PC-3 (cell line): ENCODE data around the gene SRRT. TPM values are rescaled to one million over a fixed set of nuclear protein-coding genes. Genes with fewer than 3 reads are reported as not detected.

Experiments used
- ATAC-seq: fragments of 200-7000 bp; cut with Tn5 transposase; 2 replicates; pipeline ENCODE4 v1.9.1; 2020; ENCODE audit warnings: mild to moderate bottlenecking, moderate library complexity
- BruUV-seq: library from RNA; stranded (reverse); fragments of 400-500 nt; replicated peaks from 2 replicates; lab custom pipeline; 2021; lab: Mats Ljungman, UMichigan
- CTCF ChIA-PET: fragments of 300-600 bp; sonication (Branson Sonifier 250); formaldehyde crosslinking; loops from one replicate; lab custom pipeline; 2022; ENCODE audit warnings: antibody characterized with exemption; lab: Charles Lee
- POLR2A ChIA-PET: fragments of 300-600 bp; sonication (Branson Sonifier 250); formaldehyde crosslinking; loops from one replicate; lab custom pipeline; 2022; ENCODE audit warnings: antibody characterized with exemption; ENCODE audit not compliant: unreplicated experiment; lab: Charles Lee
- DNase-seq: peaks from one replicate; pipeline ENCODE4 v3.0.0-alpha.2; 2015
- H2AFZ ChIP-seq: fragments of 300-600 bp; sonication (generic); 2 replicates; pipeline ENCODE4 v1.6.0; 2016; ENCODE audit warnings: antibody characterized with exemption, low read length
- H3F3A ChIP-seq: fragments of 300-600 bp; sonication (generic); one replicate; pipeline ENCODE4 v1.6.0; 2017; ENCODE audit warnings: antibody characterized with exemption, low read length, control low read depth, mild to moderate bottlenecking; ENCODE audit not compliant: unreplicated experiment
- H3K27ac ChIP-seq: fragments of 300-600 bp; sonication (generic); 2 replicates; pipeline ENCODE4 v1.5.1; 2016; ENCODE audit warnings: mild to moderate bottlenecking, low read length
- H3K27me3 ChIP-seq: fragments of 300-600 bp; sonication (generic); 2 replicates; pipeline ENCODE4 v1.6.1; 2016; ENCODE audit warnings: low read length, mixed read lengths
- H3K36me3 ChIP-seq: fragments of 300-600 bp; sonication (generic); 2 replicates; pipeline ENCODE4 v1.6.1; 2016; ENCODE audit warnings: low read depth, mixed run types, low read length, mixed read lengths
- H3K4me1 ChIP-seq: fragments of 300-600 bp; sonication (generic); 2 replicates; pipeline ENCODE4 v1.5.1; 2016; ENCODE audit warnings: low read length; ENCODE audit not compliant: insufficient read depth
- H3K4me2 ChIP-seq: fragments of 300-600 bp; sonication (generic); 2 replicates; pipeline ENCODE4 v1.6.0; 2016; ENCODE audit warnings: low read length
- H3K4me3 ChIP-seq: fragments of 300-600 bp; sonication (generic); 2 replicates; pipeline ENCODE4 v1.5.1; 2016; ENCODE audit warnings: mild to moderate bottlenecking, low read length, mixed read lengths
- H3K79me2 ChIP-seq: fragments of 300-600 bp; sonication (generic); 2 replicates; pipeline ENCODE4 v1.6.1; 2017; ENCODE audit warnings: low read length, mixed read lengths
- H3K9ac ChIP-seq: fragments of 300-600 bp; sonication (generic); 2 replicates; pipeline ENCODE4 v1.6.0; 2016; ENCODE audit warnings: mild to moderate bottlenecking, low read length
- H3K9me2 ChIP-seq: fragments of 300-600 bp; sonication (generic); replicated peaks from 2 replicates; pipeline ENCODE4 v1.6.1; 2016; ENCODE audit warnings: mixed run types, low read length, mixed read lengths
- H3K9me3 ChIP-seq: fragments of 300-600 bp; sonication (generic); 2 replicates; pipeline ENCODE4 v1.6.1; 2016; ENCODE audit warnings: low read length, mixed read lengths
- H4K20me1 ChIP-seq: fragments of 300-600 bp; sonication (generic); 2 replicates; pipeline ENCODE4 v1.6.1; 2016; ENCODE audit warnings: low read length, mixed read lengths
- CTCF ChIP-seq: fragments of 300-600 bp; sonication (generic); conservative IDR thresholded peaks from 2 replicates; pipeline ENCODE4 v1.5.1; 2017; ENCODE audit warnings: antibody characterized with exemption, low read depth, mild to moderate bottlenecking, low read length
- EZH2 ChIP-seq: fragments of 300-600 bp; sonication (generic); IDR thresholded peaks from one replicate; pipeline ENCODE4 v1.6.1; 2017; ENCODE audit warnings: antibody characterized with exemption, mild to moderate bottlenecking, low read length; ENCODE audit not compliant: unreplicated experiment
- EZH2phosphoT487 ChIP-seq: fragments of 300-600 bp; sonication (generic); IDR thresholded peaks from 2 replicates; pipeline ENCODE4 v1.6.1; 2018; ENCODE audit warnings: mild to moderate bottlenecking, antibody characterized with exemption, low read length, borderline replicate concordance
- intact Hi-C: fragments of 100-400 bp; cut with micrococcal nuclease; formaldehyde crosslinking; loops from 2 replicates; pipeline ENCODE4 v1.9.0; 2023
- total RNA-seq: library from RNA; depleted of rRNA; stranded (reverse); fragments of >200 nt; gene quantifications from 2 replicates; pipeline ENCODE4 v1.2.3, GENCODE V29; 2014

SRRT gene
- total RNA-seq, 1 experiment from 2014 or later, result 177 TPM

- H3K27me3 ChIP-seq, result no peaks in the 10 kb centered on the region
- no peaks in the 10 kb centered on the region for H3F3A ChIP-seq
- H3K4me2 ChIP-seq, result no peak overlapping the region
- ATAC-seq, result no peak
- ChIA-PET POLR2A (no interaction called here), CTCF (no interaction called here)
- H4K20me1 ChIP-seq, result no peaks in the 10 kb centered on the region
- H3K9ac ChIP-seq, result no peak overlapping the region
- no peak overlapping the region for H3K4me3 ChIP-seq
- no peak overlapping the region for H2AFZ ChIP-seq
- intact Hi-C loops, result loop anchor here (10.0 kb wide), 1 partner anchor 391 kb away; the partner anchor contains the start of gene SPACDR
- H3K79me2 ChIP-seq, result peaks cover 30% of the 10 kb centered on the region
- BruUV-seq, result no TSS peak
- H3K27ac ChIP-seq, result no peak overlapping the region
- no peak for TF ChIP-seq EZH2phosphoT487
- TF ChIP-seq EZH2, result no peak
- TF ChIP-seq CTCF, result no peak
- peaks cover 12% of the 10 kb centered on the region; the same call in 1 of the 2 replicates for H3K4me1 ChIP-seq
- H3K36me3 ChIP-seq, result peaks cover 5% of the 10 kb centered on the region; the same call in 1 of the 2 replicates
- DNase-seq, result no peak
- no peaks in the 10 kb centered on the region for H3K9me3 ChIP-seq
- H3K9me2 ChIP-seq, result no peaks in the 10 kb centered on the region
Measured at GRCh38 chr7:100855515-100855914, 19.4 kb upstream of the SRRT start.

GRCh38 chr7:100856871-100857282, 18.0 kb upstream of the SRRT start:
- ATAC-seq (no peak), DNase-seq (no peak)
- Histone ChIP-seq H3K4me3 (no peak overlapping the region), H2AFZ (no peak overlapping the region), H3K36me3 (peaks cover 11% of the 10 kb centered on the region), H4K20me1 (no peaks in the 10 kb centered on the region), H3K9me3 (no peaks in the 10 kb centered on the region), H3K27me3 (no peaks in the 10 kb centered on the region), H3K79me2 (peaks cover 30% of the 10 kb centered on the region), H3F3A (no peaks in the 10 kb centered on the region), H3K4me1 (peaks cover 8% of the 10 kb centered on the region; the same call in 1 of the 2 replicates), H3K4me2 (no peak overlapping the region), H3K9ac (no peak overlapping the region), H3K9me2 (no peaks in the 10 kb centered on the region), H3K27ac (no peak overlapping the region)
- TF ChIP-seq EZH2phosphoT487 (no peak), CTCF (no peak), EZH2 (no peak)
- BruUV-seq, result no TSS peak
- POLR2A ChIA-PET, result interaction anchor here (0.6 kb wide), 1 partner anchor 164 kb away, joined by 4 read pairs; no protein-coding TSS in a partner anchor
- CTCF ChIA-PET, result no interaction called here
- intact Hi-C loops, result loop anchor here (10.0 kb wide), 1 partner anchor 392 kb away; the partner anchor contains the start of gene SPACDR

- no peaks in the 10 kb centered on the region for H3K27me3 ChIP-seq
- ATAC-seq (no peak), DNase-seq (no peak)
- no peak overlapping the region for H3K4me2 ChIP-seq
- peaks cover 6% of the 10 kb centered on the region for H3K4me1 ChIP-seq
- H3K9ac ChIP-seq, result no peak overlapping the region
- H3K27ac ChIP-seq, result no peak overlapping the region
- no peaks in the 10 kb centered on the region for H3K9me2 ChIP-seq
- H2AFZ ChIP-seq, result no peak overlapping the region
- H4K20me1 ChIP-seq, result no peaks in the 10 kb centered on the region
- intact Hi-C loops, result loop anchor here (10.0 kb wide), 1 partner anchor 395 kb away; the partner anchor contains the start of gene SPACDR
- H3K4me3 ChIP-seq, result no peak overlapping the region
- ChIA-PET POLR2A (no interaction called here), CTCF (no interaction called here)
- 0 out of 2 replicates have a peak, but pooled peaks cover 9% of the 10 kb centered on the region for H3K79me2 ChIP-seq
- H3F3A ChIP-seq, result no peaks in the 10 kb centered on the region
- no peak for TF ChIP-seq EZH2
- TF ChIP-seq CTCF, result no peak
- TF ChIP-seq EZH2phosphoT487, result no peak
- peaks cover 15% of the 10 kb centered on the region for H3K36me3 ChIP-seq
- no peaks in the 10 kb centered on the region for H3K9me3 ChIP-seq
- no TSS peak for BruUV-seq
Measured at GRCh38 chr7:100859856-100860255, 15.0 kb upstream of the SRRT start.
